Measurements from ENCODE around the gene L1CAM. TPM values are rescaled to one million over a fixed set of nuclear protein-coding genes. Genes with fewer than 3 reads are reported as not detected.

L1CAM gene
- total RNA-seq, 1 donor from 2014 or later: 11.0 TPM

DNA sequence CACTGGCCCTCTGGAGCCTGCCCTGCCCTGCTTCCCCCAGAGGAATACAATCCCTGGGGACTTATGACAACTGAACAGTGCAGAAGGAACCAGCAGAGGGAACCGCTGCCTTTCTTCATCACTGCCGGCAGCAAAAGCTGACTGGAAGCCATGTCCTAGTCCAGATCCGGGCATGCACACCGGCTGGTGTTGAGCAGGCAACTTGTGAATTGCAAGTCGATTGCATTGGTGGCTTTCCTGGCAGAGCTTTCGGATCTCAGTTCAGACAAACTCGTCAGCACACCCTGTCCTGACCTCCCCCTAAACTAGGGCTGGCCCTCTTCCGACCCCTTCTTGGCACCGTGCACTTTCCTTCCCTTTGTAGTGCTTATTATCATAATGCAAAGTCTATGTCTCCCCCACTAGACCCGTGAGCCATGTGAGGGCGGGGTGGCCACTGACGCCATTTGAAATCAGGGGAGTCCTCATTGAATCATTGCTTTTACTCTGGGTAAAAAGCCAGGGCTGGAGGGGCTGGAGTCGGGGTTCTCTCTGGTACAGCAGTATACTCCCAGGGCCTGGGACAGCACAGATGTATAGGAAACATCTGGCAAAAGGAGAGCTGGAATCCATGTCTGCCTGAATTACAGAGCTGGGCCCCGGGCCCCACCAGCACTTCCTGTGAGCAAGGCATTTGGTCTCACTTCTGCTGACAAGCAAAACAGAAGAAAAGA is 38.3 kb upstream of the L1CAM start:
- Mint-ChIP-seq H3K4me1 (peaks cover 54% of the 10 kb centered on the region), H3K9me3 (no peaks in the 10 kb centered on the region), H3K4me3 (peak overlapping the region; percentile 92), H3K36me3 (ENCODE audit: low read depth) (peaks cover 12% of the 10 kb centered on the region), H3K27me3 (no peaks in the 10 kb centered on the region), H3K27ac (peak overlapping the region; percentile 97)
- TF ChIP-seq, protein P1, sequence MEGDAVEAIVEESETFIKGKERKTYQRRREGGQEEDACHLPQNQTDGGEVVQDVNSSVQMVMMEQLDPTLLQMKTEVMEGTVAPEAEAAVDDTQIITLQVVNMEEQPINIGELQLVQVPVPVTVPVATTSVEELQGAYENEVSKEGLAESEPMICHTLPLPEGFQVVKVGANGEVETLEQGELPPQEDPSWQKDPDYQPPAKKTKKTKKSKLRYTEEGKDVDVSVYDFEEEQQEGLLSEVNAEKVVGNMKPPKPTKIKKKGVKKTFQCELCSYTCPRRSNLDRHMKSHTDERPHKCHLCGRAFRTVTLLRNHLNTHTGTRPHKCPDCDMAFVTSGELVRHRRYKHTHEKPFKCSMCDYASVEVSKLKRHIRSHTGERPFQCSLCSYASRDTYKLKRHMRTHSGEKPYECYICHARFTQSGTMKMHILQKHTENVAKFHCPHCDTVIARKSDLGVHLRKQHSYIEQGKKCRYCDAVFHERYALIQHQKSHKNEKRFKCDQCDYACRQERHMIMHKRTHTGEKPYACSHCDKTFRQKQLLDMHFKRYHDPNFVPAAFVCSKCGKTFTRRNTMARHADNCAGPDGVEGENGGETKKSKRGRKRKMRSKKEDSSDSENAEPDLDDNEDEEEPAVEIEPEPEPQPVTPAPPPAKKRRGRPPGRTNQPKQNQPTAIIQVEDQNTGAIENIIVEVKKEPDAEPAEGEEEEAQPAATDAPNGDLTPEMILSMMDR (IDR thresholded peaks at IDR 0.05): no peak
- intact Hi-C loops (cut with micrococcal nuclease): loop anchor here (1.0 to 2.0 kb wide), 3 partner anchors 23 to 29 kb away; no protein-coding TSS in a partner anchor
- no peak for ATAC-seq (ENCODE audit: low read depth)
- DNase-seq: no peak
- ChIA-PET POLR2A (interaction anchor here (0.8 to 10.3 kb wide), 12 partner anchors 14 to 623 kb away, joined by 3 to 305 read pairs (median 8); partner anchors contain the start of genes AVPR2, FLNA, HCFC1 and IDH3G), CTCF (interaction anchor here (1.0 to 7.7 kb wide), 3 partner anchors 24 to 89 kb away, joined by 3 to 146 read pairs (median 4); partner anchors contain the start of gene RENBP)

DNA sequence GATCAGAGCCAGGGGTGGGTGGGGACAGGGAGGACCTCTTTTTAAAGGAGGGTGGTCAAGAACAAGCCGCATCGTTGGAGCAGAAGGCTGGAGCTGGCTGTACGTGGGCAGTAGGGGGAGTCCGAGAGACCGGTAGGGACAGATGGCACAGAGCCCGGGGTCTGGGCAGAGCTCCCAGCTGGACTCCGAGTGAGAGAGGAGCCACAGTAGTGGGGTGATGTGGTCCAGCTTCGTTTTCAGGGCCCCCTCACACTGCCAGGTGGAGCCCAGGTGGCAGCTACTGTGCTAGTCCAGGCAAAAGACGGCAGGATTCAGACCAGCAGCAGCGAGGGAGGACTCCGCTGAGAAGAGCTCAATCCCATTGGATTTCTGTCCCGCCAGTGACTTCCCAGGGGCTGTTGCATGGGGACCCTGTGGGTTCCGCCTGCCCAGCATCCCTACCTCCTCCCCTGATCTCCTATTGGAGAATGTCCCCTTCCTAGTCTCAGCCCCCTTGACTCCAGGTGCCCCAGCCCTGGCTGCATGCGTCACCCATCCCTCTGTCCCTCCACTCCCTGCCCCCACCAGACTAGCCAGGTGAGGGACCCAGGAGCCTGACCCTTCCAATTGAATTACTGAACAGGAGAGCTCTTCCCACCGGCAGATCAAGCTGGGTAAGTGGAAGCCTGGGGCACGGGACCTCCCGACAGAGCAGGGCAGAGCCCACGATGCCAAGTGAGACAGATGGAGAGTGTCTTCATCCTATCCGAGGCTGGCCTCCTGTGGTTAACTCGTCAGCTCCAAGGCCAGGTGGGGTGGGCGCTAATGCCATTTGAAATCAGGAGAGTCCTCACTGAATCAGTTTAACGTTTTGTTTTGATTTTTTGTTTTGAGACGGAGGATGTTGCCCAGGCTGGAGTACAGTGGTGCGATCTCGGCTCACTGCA is 37.2 kb upstream of the L1CAM start:
- Mint-ChIP-seq H3K4me3 (peak overlapping the region; percentile 92), H3K4me1 (peaks cover 44% of the 10 kb centered on the region), H3K36me3 (ENCODE audit: low read depth) (peaks cover 18% of the 10 kb centered on the region), H3K27me3 (no peaks in the 10 kb centered on the region), H3K9me3 (no peaks in the 10 kb centered on the region), H3K27ac (peak overlapping the region; percentile 73)
- ATAC-seq (ENCODE audit: low read depth) (no peak), DNase-seq (no peak)
- TF ChIP-seq, protein P1 (IDR thresholded peaks at IDR 0.05): no peak
- ChIA-PET CTCF (interaction anchor here (0.6 to 7.7 kb wide), 6 partner anchors 17 to 167 kb away, joined by 3 to 146 read pairs (median 3); partner anchors contain the start of gene RENBP), POLR2A (interaction anchor here (0.6 to 10.3 kb wide), 10 partner anchors 13 to 832 kb away, joined by 3 to 305 read pairs (median 7); partner anchors contain the start of genes HCFC1, IDH3G, NAA10 and RENBP)
- intact Hi-C loops (cut with micrococcal nuclease): loop anchor here (1.0 kb wide), 1 partner anchor 35 kb away; no protein-coding TSS in a partner anchor

DNA sequence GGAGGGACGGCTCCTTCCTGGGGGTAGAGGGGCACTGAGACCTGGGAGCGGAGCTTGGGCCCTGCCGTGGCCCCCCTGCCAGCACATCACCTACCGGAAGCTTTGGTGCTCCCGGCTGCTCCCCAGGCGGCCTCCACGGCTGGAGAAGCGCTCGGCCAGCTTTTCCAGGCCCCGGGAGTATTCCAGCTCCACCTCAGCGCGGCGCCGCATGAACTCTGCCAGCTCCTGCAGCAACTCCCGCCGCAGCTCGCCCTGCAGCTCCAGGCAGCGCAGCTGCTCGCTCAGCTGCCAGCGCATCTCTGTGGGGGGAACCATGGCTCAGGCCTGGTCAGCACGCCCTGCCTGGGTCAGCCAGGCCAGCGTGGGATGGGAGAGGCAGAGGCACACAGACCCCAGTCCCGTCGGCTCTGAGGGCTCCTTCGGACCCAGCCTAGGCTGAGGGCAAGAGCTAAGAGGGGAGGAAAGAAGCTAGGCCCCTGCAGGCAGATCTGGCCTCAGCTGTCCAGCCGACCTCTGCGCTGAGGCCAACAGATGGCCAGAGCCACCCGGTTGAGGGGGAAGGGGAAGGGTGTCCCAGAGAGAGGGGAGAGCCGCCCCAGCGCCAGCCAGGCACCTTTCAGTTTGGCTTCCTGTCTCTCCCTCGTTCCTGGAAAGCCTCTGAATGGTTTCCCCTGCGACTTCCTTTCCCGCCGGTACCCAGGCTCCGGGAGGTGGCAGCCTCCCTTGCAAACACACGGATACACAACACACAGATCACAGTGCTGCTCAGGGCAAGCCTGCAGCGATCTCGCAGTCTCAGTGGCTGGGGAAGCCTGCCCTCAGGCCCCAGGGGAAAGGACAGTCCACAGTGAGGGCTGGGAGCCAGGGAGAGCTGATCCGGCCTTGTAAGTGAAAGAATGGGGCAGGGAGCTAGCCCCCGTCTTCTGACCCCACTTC is 35.8 kb upstream of the L1CAM start:
- peaks cover 40% of the 10 kb centered on the region for H3K4me1 Mint-ChIP-seq

DNA sequence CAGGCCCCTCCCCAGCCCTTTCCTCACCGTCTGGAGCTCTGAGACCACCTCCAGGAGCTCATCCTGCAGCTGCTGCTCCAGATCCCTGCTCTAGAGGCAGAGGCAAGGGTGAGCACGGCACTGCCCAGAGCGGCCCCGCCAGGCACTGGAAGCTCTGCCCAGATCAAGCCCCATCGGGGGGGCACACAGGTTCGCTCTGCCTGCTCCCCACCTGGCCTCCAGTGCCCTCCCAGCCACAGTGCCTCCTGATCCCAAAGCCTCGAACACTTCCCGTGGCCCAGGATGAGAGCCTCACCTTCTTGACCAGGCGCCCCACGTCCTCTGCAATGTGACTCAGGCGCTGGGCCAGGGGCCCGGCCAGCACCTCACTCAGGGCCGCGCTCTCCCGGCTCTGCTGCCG is 35.1 kb upstream of the L1CAM start:
- Mint-ChIP-seq H3K27me3 (no peaks in the 10 kb centered on the region), H3K27ac (no peak overlapping the region), H3K36me3 (ENCODE audit: low read depth) (peaks cover 31% of the 10 kb centered on the region), H3K4me3 (no peak overlapping the region), H3K9me3 (no peaks in the 10 kb centered on the region), H3K4me1 (peaks cover 40% of the 10 kb centered on the region)
- ChIA-PET CTCF (interaction anchor here (7.7 kb wide), 1 partner anchor 27 kb away, joined by 146 read pairs; the partner anchor contains the start of gene RENBP), POLR2A (interaction anchor here (0.7 to 10.3 kb wide), 3 partner anchors 17 to 197 kb away, joined by 3 to 305 read pairs (median 3); partner anchors contain the start of genes BCAP31, NAA10 and RENBP)
- intact Hi-C loops (cut with micrococcal nuclease): no loop called here
- TF ChIP-seq, protein P1 (IDR thresholded peaks at IDR 0.05): no peak
- ATAC-seq (ENCODE audit: low read depth): no peak
- DNase-seq: no peak

More for the DNA sequence above, 35.8 kb upstream of the L1CAM start:
- peaks cover 26% of the 10 kb centered on the region for H3K36me3 Mint-ChIP-seq (ENCODE audit: low read depth)
- no peak for DNase-seq
- ChIA-PET POLR2A (interaction anchor here (0.7 to 10.3 kb wide), 6 partner anchors 11 to 198 kb away, joined by 3 to 305 read pairs (median 4); partner anchors contain the start of genes BCAP31, NAA10 and RENBP), CTCF (interaction anchor here (7.7 kb wide), 1 partner anchor 26 kb away, joined by 146 read pairs; the partner anchor contains the start of gene RENBP)
- ATAC-seq (ENCODE audit: low read depth): no peak
- no peaks in the 10 kb centered on the region for H3K27me3 Mint-ChIP-seq
- H3K9me3 Mint-ChIP-seq: no peaks in the 10 kb centered on the region
- H3K27ac Mint-ChIP-seq: no peak overlapping the region
- intact Hi-C loops (cut with micrococcal nuclease): no loop called here
- TF ChIP-seq, protein P1 (IDR thresholded peaks at IDR 0.05): no peak
- no peak overlapping the region for H3K4me3 Mint-ChIP-seq
